HG03354 (cell line): ENCODE results near the gene PLA2G3.

Experiments
- ATAC-seq: cut with Tn5 transposase; IDR thresholded peaks from one replicate; pipeline ENCODE4 v1.9.1; 2021; ENCODE audit warnings: mild to moderate bottlenecking; ENCODE audit not compliant: unreplicated experiment, poor library complexity, severe bottlenecking

Gene PLA2G3

GRCh38 chr22:31090217-31091085 is 49.9 kb downstream of the PLA2G3 start:
- ATAC-seq: no peak

GRCh38 chr22:31089160-31090100 is 50.9 kb downstream of the PLA2G3 start:
- no peak for ATAC-seq

- ATAC-seq: no peak
Observed at GRCh38 chr22:31088233-31088986, 51.9 kb downstream of the PLA2G3 start.

GRCh38 chr22:31087744-31088215 is 52.5 kb downstream of the PLA2G3 start:
- ATAC-seq: no peak

GRCh38 chr22:31086703-31087330 is 53.5 kb downstream of the PLA2G3 start:
- no peak for ATAC-seq

- ATAC-seq: no peak
Observed at GRCh38 chr22:31085928-31086327, 54.4 kb downstream of the PLA2G3 start.

GRCh38 chr22:31085493-31085824 is 54.8 kb downstream of the PLA2G3 start:
- ATAC-seq: no peak

GRCh38 chr22:31084811-31085492 is 55.4 kb downstream of the PLA2G3 start:
- ATAC-seq: peak; percentile 70
